CD14-positive monocyte (primary cell): Measurements from ENCODE around the gene INF2. TPM values are rescaled to one million over a fixed set of nuclear protein-coding genes. Genes with fewer than 3 reads are reported as not detected.

Experiments
- DNase-seq, 3 donors: peaks; one replicate each; pipeline ENCODE4 v3.0.0-alpha.2; 2011 to 2022
- H2AFZ ChIP-seq: 2 replicates; pipeline ENCODE4 v1.6.0; 2012; ENCODE audit warnings: mild to moderate bottlenecking, low read depth, low read length, inconsistent platforms; ENCODE audit not compliant: insufficient read depth, poor library complexity, severe bottlenecking
- H3K27ac ChIP-seq, 2 donors: 1 replicate in 1 of 2; 2 replicates in 1 of 2; pipeline ENCODE4 v1.5.1; 2012 to 2013; ENCODE audit warnings: low read length in 2 of 2, control low read depth in 1 of 2, inconsistent platforms in 1 of 2, low read depth in 1 of 2, mild to moderate bottlenecking in 1 of 2
- H3K27me3 ChIP-seq, 2 donors: one replicate each; pipeline versions ENCODE4 v1.6.0 to v1.6.1; 2011 to 2013; ENCODE audit warnings: low read length in 2 of 2; ENCODE audit not compliant: control insufficient read depth in 2 of 2, insufficient read depth in 2 of 2
- H3K36me3 ChIP-seq, 2 donors: replicated peaks in 1 of 2; 1 replicate in 1 of 2; 2 replicates in 1 of 2; pipeline versions ENCODE4 v1.5.1 to v1.6.1; 2012 to 2013; ENCODE audit warnings: low read length in 2 of 2, control low read depth in 1 of 2, inconsistent platforms in 1 of 2, mild to moderate bottlenecking in 1 of 2; ENCODE audit not compliant: insufficient read depth in 2 of 2, control insufficient read depth in 1 of 2
- H3K4me1 ChIP-seq, 2 donors: 1 replicate in 1 of 2; 2 replicates in 1 of 2; pipeline versions ENCODE4 v1.5.1 to v1.6.1; 2012 to 2013; ENCODE audit warnings: low read length in 2 of 2, control low read depth in 1 of 2, inconsistent platforms in 1 of 2, mild to moderate bottlenecking in 1 of 2, moderate library complexity in 1 of 2; ENCODE audit not compliant: insufficient read depth in 2 of 2, control insufficient read depth in 1 of 2
- H3K4me2 ChIP-seq: replicated peaks from 2 replicates; pipeline ENCODE3; 2012; ENCODE audit warnings: low read length, moderate library complexity, mild to moderate bottlenecking; ENCODE audit not compliant: poor library complexity, severe bottlenecking; ENCODE audit errors: extremely low read depth
- H3K4me3 ChIP-seq, 3 experiments: fragments of 200-600 bp in 1 of 3; sonication (generic) in 1 of 3; replicated peaks in 1 of 3; 1 replicate in 2 of 3; 2 replicates in 1 of 3; pipeline ENCODE4 v1.5.1; 2011 to 2013; ENCODE audit warnings: low read length in 3 of 3, mild to moderate bottlenecking in 3 of 3, control low read depth in 2 of 3, low read depth in 2 of 3, inconsistent platforms in 1 of 3, moderate library complexity in 1 of 3
- H3K79me2 ChIP-seq: 2 replicates; pipeline ENCODE4 v1.6.0; 2012; ENCODE audit warnings: mild to moderate bottlenecking, control low read depth, inconsistent platforms, low read length, moderate library complexity; ENCODE audit not compliant: insufficient read depth
- H3K9ac ChIP-seq: 2 replicates; pipeline ENCODE4 v1.6.0; 2017; ENCODE audit warnings: low read length, mild to moderate bottlenecking; ENCODE audit not compliant: insufficient read depth, poor library complexity, severe bottlenecking
- H3K9me3 ChIP-seq, 2 donors: replicated peaks in 1 of 2; 1 replicate in 1 of 2; 2 replicates in 1 of 2; pipeline versions ENCODE4 v1.5.1 to v1.6.1; 2012 to 2013; ENCODE audit warnings: low read length in 2 of 2, control low read depth in 1 of 2; ENCODE audit not compliant: control insufficient read depth in 1 of 2, insufficient read depth in 1 of 2
- H4K20me1 ChIP-seq: 2 replicates; pipeline ENCODE4 v1.6.0; 2012; ENCODE audit warnings: mild to moderate bottlenecking, low read length, control low read depth, moderate library complexity; ENCODE audit not compliant: insufficient read depth
- H3K27ac Mint-ChIP-seq, 7 donors: one replicate each; pipeline ENCODE4 v1.8.0; 2020; ENCODE audit warnings: mild to moderate bottlenecking in 7 of 7, mixed read lengths in 7 of 7, moderate library complexity in 6 of 7, inconsistent platforms in 2 of 7
- H3K27me3 Mint-ChIP-seq, 3 donors: one replicate each; pipeline ENCODE4 v1.8.0; 2021 to 2022; ENCODE audit warnings: low read depth in 3 of 3, mild to moderate bottlenecking in 3 of 3, mixed read lengths in 3 of 3, moderate library complexity in 3 of 3, inconsistent platforms in 1 of 3
- H3K36me3 Mint-ChIP-seq, 2 donors: one replicate each; pipeline ENCODE4 v1.8.0; 2020; ENCODE audit warnings: mixed read lengths in 2 of 2, inconsistent platforms in 1 of 2, mild to moderate bottlenecking in 1 of 2
- H3K4me1 Mint-ChIP-seq: one replicate; pipeline ENCODE4 v1.8.0; 2020; ENCODE audit warnings: mild to moderate bottlenecking, mixed read lengths
- H3K4me3 Mint-ChIP-seq, 2 donors: one replicate each; pipeline ENCODE4 v1.8.0; 2020; ENCODE audit warnings: mild to moderate bottlenecking in 2 of 2, mixed read lengths in 2 of 2, moderate library complexity in 1 of 2
- H3K9me3 Mint-ChIP-seq, 7 donors: one replicate each; pipeline ENCODE4 v1.8.0; 2020 to 2022; ENCODE audit warnings: mixed read lengths in 7 of 7, mild to moderate bottlenecking in 6 of 7, moderate library complexity in 6 of 7, inconsistent platforms in 2 of 7
- CTCF ChIP-seq: fragments of 200-600 bp; IDR thresholded peaks from one replicate; pipeline ENCODE4 v1.8.0; 2022; ENCODE audit warnings: antibody characterized with exemption, mild to moderate bottlenecking
- WGBS: methylation state at CpG from one replicate; pipeline ENCODE4 v1.1.5; 2013; ENCODE audit warnings: missing lambda C conversion rate; ENCODE audit not compliant: insufficient coverage; 5-methylcytosine and 5-hydroxymethylcytosine counted together
- intact Hi-C, 2 donors: fragments of 100-400 bp; cut with micrococcal nuclease; formaldehyde crosslinking; loops; one replicate each; pipeline versions ENCODE4 v1.15.0 to v1.15.1; 2023
- polyA plus RNA-seq, 3 donors: library from polyadenylated mRNA; depleted of rRNA in 1 of 3; unstranded in 2 of 3; stranded (reverse) in 1 of 3; fragments of 300-500 nt in 2 of 3; fragments of >200 nt in 1 of 3; fragmentation: Illumina TruSeq in 2 of 3; gene quantifications; 1 replicate in 2 of 3; 2 replicates in 1 of 3; pipeline ENCODE4 v1.2.3, GENCODE V29; 2012 to 2021

The INF2 gene
- polyA plus RNA-seq, 3 donors = 2.9 to 23.3 (median 3.8) TPM

DNA sequence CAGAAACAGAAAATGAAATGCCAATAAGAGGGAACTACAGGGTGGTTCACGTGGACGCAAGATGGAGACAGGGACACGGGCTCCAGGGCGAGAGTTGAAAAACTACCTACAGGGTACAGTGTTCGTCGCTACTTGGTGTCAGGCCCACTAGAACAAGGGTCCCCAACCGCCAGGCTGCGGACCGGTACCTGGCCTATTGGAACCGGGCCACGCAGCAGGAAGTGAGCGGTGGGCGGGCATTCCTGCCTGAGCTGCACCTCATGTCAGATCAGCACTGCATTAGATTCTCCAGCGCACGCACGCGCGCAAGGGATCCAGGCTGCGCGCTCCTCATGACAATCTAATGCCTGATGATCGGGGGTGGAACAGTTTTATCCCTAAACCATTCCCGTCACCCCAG, 14.8 kb downstream of the INF2 start:
- Mint-ChIP-seq H3K9me3 (peaks cover 0 to 2% (median 0%) of the 10 kb centered on the region in 7 donors), H3K36me3 (peaks cover 14 to 32% of the 10 kb centered on the region in 2 donors), H3K4me3 (no peak overlapping the region), H3K27ac (no peak overlapping the region), H3K27me3 (no peaks in the 10 kb centered on the region), H3K4me1 (peaks cover 1% of the 10 kb centered on the region)
- no peak for DNase-seq
- 99% methylated on average over 19 of the region's 22 CpGs for WGBS
- Histone ChIP-seq H3K9me3 (no peaks in the 10 kb centered on the region), H3K9ac (no peak overlapping the region), H3K36me3 (peaks cover 12 to 30% of the 10 kb centered on the region in 2 donors), H3K4me2 (no peak overlapping the region), H3K4me3 (no peak overlapping the region), H3K27ac (no peak overlapping the region), H4K20me1 (no peaks in the 10 kb centered on the region), H3K27me3 (no peaks in the 10 kb centered on the region), H3K79me2 (no peaks in the 10 kb centered on the region), H3K4me1 (no peaks in the 10 kb centered on the region), H2AFZ (no peak overlapping the region)
- intact Hi-C loops = no loop called here
- TF ChIP-seq CTCF = no peak

DNA sequence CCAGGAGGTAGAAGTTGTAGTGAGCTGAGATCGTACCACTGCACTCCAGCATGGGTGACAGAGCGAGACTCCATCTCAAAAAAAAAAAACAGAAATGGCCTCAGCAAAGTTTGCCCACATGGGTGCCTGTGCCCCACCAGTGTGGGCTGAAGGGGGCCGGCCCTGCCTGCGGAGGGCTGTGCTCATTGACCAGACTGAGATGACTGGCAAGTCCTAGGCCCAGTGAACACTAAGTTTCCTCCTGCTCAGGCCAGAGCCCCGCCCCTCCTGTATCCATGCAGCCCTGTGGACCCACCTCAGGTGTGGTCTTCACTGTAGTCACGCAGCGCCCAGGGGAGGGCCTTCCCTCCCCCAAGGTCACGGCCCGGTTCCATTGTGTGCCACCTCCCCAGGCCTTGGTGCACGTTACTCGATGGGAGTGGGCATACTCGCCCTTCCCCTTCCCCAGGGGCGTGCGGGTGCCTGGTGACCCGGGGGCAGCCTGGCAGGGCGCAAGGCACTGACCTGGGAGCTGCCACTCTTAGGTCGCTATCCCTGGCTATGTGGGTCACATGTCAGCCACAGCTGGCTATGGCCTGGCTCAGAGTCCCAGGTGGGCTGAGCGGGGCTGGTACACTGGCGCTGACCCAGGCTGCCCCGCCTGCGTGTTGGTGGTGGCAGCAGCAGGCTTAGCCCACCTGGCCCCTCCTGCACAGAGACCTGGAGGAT, 16.1 kb downstream of the INF2 start:
- Histone ChIP-seq H3K4me1 (no peaks in the 10 kb centered on the region), H3K27ac (no peak overlapping the region), H3K4me3 (no peak overlapping the region), H3K27me3 (no peaks in the 10 kb centered on the region), H3K79me2 (no peaks in the 10 kb centered on the region), H4K20me1 (no peaks in the 10 kb centered on the region), H3K36me3 (peaks cover 12 to 30% of the 10 kb centered on the region in 2 donors), H3K9ac (no peak overlapping the region), H3K4me2 (no peak overlapping the region), H2AFZ (no peak overlapping the region), H3K9me3 (no peaks in the 10 kb centered on the region)
- no peaks in the 10 kb centered on the region for H3K9me3 Mint-ChIP-seq
- no peaks in the 10 kb centered on the region for H3K27me3 Mint-ChIP-seq
- H3K27ac Mint-ChIP-seq = no peak overlapping the region
- intact Hi-C loops = loop anchor here in 1 of 2 donors (5.0 kb wide), 1 partner anchor 38 kb away; no protein-coding TSS in a partner anchor
- no peak overlapping the region for H3K4me3 Mint-ChIP-seq
- no peak for TF ChIP-seq CTCF
- WGBS = 92% methylated on average over 17 of the region's 21 CpGs
- H3K36me3 Mint-ChIP-seq = peaks cover 18 to 37% of the 10 kb centered on the region in 2 donors
- peaks cover 1% of the 10 kb centered on the region for H3K4me1 Mint-ChIP-seq
- DNase-seq = no peak
